ENCODE measurements around the gene SEC14L2.
A peak's percentile ranks its signal among the peaks of the same experiment; 100 is the strongest.

SEC14L2 gene

DNA sequence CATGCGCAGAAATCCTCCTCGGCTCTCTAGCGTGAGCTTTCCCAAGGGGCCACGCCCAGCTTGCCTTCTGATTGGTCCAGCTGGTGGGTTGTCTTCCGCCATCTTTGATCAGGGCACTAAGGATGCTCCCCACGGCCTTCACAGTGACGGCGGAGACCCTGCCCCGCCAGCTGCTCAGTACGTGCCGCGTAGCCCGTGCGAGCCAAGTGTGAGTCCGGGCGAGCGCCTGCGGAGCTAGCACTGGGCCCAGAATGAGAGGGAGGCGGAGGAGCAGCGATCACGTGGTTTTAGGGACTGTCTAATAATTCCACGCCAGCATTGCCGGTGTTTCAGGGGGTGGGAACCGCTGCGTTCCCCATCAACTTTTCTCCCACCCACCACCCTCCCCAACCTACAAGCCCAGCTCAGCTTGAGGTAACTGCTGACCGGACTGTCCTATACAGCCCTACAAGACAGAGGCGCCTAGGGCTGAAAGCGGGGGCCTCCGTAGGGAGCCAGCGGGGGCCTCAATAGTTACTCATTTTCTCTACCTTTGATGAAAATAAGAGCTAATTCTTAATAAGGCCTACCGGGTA lies 27.2 kb downstream of the SEC14L2 start (continued):
- TF ChIP-seq, protein P1, sequence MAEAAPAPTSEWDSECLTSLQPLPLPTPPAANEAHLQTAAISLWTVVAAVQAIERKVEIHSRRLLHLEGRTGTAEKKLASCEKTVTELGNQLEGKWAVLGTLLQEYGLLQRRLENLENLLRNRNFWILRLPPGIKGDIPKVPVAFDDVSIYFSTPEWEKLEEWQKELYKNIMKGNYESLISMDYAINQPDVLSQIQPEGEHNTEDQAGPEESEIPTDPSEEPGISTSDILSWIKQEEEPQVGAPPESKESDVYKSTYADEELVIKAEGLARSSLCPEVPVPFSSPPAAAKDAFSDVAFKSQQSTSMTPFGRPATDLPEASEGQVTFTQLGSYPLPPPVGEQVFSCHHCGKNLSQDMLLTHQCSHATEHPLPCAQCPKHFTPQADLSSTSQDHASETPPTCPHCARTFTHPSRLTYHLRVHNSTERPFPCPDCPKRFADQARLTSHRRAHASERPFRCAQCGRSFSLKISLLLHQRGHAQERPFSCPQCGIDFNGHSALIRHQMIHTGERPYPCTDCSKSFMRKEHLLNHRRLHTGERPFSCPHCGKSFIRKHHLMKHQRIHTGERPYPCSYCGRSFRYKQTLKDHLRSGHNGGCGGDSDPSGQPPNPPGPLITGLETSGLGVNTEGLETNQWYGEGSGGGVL (tag by site-specific recombination; IDR thresholded peaks at IDR 0.05) = peak; percentile 57
- TF ChIP-seq, protein P2, sequence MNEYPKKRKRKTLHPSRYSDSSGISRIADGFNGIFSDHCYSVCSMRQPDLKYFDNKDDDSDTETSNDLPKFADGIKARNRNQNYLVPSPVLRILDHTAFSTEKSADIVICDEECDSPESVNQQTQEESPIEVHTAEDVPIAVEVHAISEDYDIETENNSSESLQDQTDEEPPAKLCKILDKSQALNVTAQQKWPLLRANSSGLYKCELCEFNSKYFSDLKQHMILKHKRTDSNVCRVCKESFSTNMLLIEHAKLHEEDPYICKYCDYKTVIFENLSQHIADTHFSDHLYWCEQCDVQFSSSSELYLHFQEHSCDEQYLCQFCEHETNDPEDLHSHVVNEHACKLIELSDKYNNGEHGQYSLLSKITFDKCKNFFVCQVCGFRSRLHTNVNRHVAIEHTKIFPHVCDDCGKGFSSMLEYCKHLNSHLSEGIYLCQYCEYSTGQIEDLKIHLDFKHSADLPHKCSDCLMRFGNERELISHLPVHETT (tag by site-specific recombination; IDR thresholded peaks at IDR 0.05) = peak; percentile 61
- peak; percentile 100 for TF ChIP-seq ZBTB48 (tag by site-specific recombination; IDR thresholded peaks at IDR 0.05)
- TF ChIP-seq ZNF521 (tag by site-specific recombination; IDR thresholded peaks at IDR 0.05) = no peak
- TF ChIP-seq ZNF391 (tag by site-specific recombination; IDR thresholded peaks at IDR 0.05; ENCODE audit: borderline replicate concordance, low read depth) = no peak
- peak; percentile 58; the same call in 1 of the 2 replicates for TF ChIP-seq KLF10 (tag by site-specific recombination; IDR thresholded peaks at IDR 0.05)
- TF ChIP-seq ZNF585B (tag by site-specific recombination; IDR thresholded peaks at IDR 0.05) = no peak
- peak; percentile 97 for TF ChIP-seq ZEB2 (tag by site-specific recombination; IDR thresholded peaks at IDR 0.05)
- TF ChIP-seq, protein P3, sequence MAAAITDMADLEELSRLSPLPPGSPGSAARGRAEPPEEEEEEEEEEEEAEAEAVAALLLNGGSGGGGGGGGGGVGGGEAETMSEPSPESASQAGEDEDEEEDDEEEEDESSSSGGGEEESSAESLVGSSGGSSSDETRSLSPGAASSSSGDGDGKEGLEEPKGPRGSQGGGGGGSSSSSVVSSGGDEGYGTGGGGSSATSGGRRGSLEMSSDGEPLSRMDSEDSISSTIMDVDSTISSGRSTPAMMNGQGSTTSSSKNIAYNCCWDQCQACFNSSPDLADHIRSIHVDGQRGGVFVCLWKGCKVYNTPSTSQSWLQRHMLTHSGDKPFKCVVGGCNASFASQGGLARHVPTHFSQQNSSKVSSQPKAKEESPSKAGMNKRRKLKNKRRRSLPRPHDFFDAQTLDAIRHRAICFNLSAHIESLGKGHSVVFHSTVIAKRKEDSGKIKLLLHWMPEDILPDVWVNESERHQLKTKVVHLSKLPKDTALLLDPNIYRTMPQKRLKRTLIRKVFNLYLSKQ (tag by site-specific recombination; IDR thresholded peaks at IDR 0.05; ENCODE audit: borderline replicate concordance) = no peak
- peak; percentile 97 for TF ChIP-seq ZBTB17 (tag by site-specific recombination; IDR thresholded peaks at IDR 0.05)
- no peak; the same call in none of the 2 replicates for TF ChIP-seq ZNF10 (tag by site-specific recombination; IDR thresholded peaks at IDR 0.05)
- TF ChIP-seq ZNF335 (tag by site-specific recombination; conservative IDR thresholded peaks at IDR 0.05) = peak; percentile 97
- no peak; the same call in 1 of the 2 replicates for TF ChIP-seq ZBTB6 (tag by site-specific recombination; IDR thresholded peaks at IDR 0.05)
- TF ChIP-seq ZIC2 (tag by site-specific recombination; IDR thresholded peaks at IDR 0.05) = peak; percentile 90
- TF ChIP-seq SP3 (tag by site-specific recombination; IDR thresholded peaks at IDR 0.05) = peak; percentile 95
- TF ChIP-seq ZNF449 (tag by site-specific recombination; IDR thresholded peaks at IDR 0.05) = peak; percentile 58; the same call in 1 of the 2 replicates
- TF ChIP-seq SALL2 (tag by site-specific recombination; IDR thresholded peaks at IDR 0.05; ENCODE audit: borderline replicate concordance) = no peak
- TF ChIP-seq, protein P4, sequence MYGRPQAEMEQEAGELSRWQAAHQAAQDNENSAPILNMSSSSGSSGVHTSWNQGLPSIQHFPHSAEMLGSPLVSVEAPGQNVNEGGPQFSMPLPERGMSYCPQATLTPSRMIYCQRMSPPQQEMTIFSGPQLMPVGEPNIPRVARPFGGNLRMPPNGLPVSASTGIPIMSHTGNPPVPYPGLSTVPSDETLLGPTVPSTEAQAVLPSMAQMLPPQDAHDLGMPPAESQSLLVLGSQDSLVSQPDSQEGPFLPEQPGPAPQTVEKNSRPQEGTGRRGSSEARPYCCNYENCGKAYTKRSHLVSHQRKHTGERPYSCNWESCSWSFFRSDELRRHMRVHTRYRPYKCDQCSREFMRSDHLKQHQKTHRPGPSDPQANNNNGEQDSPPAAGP (tag by site-specific recombination; IDR thresholded peaks at IDR 0.05) = peak; percentile 86

All from HEK293 (cell line).